HG03354 (cell line): ENCODE data around the gene PYCARD.

ENCODE experiments used
- ATAC-seq: cut with Tn5 transposase; IDR thresholded peaks from one replicate; pipeline ENCODE4 v1.9.1; 2021; ENCODE audit warnings: mild to moderate bottlenecking; ENCODE audit not compliant: unreplicated experiment, poor library complexity, severe bottlenecking

Gene PYCARD

GRCh38 chr16:31168848-31169247, 33.7 kb downstream of the PYCARD start:
- ATAC-seq = no peak

- no peak for ATAC-seq
Measured at GRCh38 chr16:31167315-31167714, 35.2 kb downstream of the PYCARD start.

- ATAC-seq = no peak
Measured at GRCh38 chr16:31157136-31157535, 45.4 kb downstream of the PYCARD start.
